Coronary artery (tissue), 2 donors: Measurements from ENCODE around the gene GSDMA.

Experiments used
- DNase-seq: peaks from one replicate; pipeline ENCODE4 v3.0.0-alpha.2; 2017; ENCODE audit warnings: low spot score
- H3K27ac ChIP-seq, 2 donors: fragments of 200-600 bp; sonication (generic); one replicate each; pipeline ENCODE4 v1.5.1; 2016 to 2019
- H3K4me3 ChIP-seq: fragments of 200-600 bp; sonication (generic); 2 replicates; pipeline ENCODE4 v1.5.1; 2016; ENCODE audit warnings: mild to moderate bottlenecking, moderate library complexity
- TF ChIP-seq, protein P1 (sequence below): fragments of 200-600 bp; sonication (generic); IDR thresholded peaks from one replicate; pipeline ENCODE4 v1.5.1; 2019; ENCODE audit warnings: antibody characterized with exemption

The GSDMA gene

DNA sequence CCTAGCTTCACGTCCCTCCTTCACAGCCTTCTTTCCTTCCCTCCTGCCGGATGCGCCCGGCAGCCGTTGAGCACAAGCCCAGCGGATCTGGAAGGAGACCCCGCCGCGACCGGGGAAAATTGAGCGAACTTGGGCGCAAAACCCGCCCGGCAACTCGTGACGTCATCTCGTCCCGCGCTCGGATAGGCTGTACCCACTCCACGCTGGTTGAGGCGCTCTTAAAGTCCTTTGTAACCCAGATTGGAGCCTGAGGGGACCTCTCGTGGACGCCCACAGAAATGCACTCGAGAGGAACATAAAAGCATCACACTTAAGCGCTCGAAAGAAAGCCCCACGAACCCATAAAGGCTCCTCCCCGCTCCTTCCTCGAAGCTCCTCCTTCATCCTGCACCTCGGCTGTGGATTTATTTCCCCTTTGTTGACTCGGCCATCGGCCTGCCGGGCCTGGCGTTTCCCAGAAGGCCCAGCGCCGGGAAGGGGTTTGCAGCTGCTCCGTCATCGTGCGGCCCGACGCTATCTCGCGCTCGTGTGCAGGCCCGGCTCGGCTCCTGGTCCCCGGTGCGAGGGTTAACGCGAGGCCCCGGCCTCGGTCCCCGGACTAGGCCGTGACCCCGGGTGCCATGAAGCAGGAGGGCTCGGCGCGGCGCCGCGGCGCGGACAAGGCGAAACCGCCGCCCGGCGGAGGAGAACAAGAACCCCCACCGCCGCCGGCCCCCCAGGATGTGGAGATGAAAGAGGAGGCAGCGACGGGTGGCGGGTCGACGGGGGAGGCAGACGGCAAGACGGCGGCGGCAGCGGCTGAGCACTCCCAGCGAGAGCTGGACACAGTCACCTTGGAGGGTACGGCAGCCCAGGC is 17.8 kb downstream of the GSDMA start, which contains the start of gene PSMD3:
Gene PSMD3, plus strand, starts transcription at position 457 of the 856 bp plus-strand sequence. Its CDS starts 164 bp downstream, at position 621.
- Histone ChIP-seq H3K4me3 (peak within 1 kb of the TSS; percentile 88), H3K27ac (peak within 1 kb of the TSS; percentile 65 to 89)
- TF ChIP-seq, protein P1, sequence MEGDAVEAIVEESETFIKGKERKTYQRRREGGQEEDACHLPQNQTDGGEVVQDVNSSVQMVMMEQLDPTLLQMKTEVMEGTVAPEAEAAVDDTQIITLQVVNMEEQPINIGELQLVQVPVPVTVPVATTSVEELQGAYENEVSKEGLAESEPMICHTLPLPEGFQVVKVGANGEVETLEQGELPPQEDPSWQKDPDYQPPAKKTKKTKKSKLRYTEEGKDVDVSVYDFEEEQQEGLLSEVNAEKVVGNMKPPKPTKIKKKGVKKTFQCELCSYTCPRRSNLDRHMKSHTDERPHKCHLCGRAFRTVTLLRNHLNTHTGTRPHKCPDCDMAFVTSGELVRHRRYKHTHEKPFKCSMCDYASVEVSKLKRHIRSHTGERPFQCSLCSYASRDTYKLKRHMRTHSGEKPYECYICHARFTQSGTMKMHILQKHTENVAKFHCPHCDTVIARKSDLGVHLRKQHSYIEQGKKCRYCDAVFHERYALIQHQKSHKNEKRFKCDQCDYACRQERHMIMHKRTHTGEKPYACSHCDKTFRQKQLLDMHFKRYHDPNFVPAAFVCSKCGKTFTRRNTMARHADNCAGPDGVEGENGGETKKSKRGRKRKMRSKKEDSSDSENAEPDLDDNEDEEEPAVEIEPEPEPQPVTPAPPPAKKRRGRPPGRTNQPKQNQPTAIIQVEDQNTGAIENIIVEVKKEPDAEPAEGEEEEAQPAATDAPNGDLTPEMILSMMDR: peak; percentile 57
- peak; percentile 99 for DNase-seq

DNA sequence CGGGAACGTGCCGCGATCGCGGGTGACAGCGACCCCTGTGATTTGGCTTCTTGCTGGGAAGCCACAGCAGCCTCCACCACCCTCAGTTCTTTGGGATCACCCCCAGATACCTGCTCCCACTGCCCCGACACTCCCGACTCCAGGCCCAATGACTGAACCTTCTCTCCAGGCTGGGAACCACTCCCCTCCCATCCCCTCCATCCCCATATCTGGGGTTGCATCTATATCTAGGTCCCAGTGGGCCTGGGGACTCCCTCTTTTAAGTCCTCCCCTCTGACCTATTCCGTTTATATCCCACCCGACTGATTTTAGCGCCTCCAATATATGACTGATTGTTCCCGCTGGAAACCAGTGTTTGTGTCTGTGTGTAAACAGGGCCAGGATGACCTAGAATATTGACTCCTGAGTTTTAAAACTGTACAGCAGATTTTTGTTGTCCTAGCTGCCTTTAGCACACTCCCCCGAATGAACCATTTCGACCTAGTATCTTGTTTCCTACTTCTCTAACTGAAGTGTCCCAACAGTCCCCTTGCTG is 18.5 kb downstream of the GSDMA start:
- Histone ChIP-seq H3K27ac (peak overlapping the region; percentile 65 to 89), H3K4me3 (peak overlapping the region; percentile 88)
- DNase-seq: no peak
- TF ChIP-seq, protein P1: no peak

DNA sequence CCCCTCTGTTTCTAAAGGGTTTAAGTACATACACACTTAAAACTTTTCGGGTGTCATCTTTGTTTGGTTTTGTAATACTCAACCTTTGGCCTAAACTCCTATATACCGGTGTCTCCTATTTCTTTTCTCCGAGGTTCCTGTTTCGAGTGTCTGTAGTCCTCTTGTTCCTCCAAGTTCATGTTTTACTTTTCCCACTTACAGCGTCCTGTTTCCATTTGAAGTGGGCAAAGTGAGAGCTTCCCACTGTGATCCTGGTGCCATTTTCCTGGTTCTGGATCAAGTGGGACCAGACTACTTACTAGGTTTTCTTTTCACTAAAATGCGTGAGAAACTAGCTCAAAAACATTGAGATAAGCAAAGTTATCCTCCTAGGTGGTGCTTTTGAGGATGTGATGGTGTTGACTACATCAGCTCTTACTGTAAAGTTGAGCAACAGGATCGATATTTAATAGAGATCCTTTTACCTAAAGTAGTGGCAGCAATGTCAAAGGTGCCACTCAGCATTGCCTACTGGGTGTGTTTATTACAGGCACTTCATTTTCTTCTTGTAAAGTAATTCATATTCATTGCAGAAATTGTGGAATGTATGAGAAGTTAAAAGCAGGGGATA is 19.1 kb downstream of the GSDMA start:
- TF ChIP-seq, protein P1: no peak
- no peak for DNase-seq
- Histone ChIP-seq H3K4me3 (peak overlapping the region; percentile 88), H3K27ac (no peak overlapping the region)

DNA sequence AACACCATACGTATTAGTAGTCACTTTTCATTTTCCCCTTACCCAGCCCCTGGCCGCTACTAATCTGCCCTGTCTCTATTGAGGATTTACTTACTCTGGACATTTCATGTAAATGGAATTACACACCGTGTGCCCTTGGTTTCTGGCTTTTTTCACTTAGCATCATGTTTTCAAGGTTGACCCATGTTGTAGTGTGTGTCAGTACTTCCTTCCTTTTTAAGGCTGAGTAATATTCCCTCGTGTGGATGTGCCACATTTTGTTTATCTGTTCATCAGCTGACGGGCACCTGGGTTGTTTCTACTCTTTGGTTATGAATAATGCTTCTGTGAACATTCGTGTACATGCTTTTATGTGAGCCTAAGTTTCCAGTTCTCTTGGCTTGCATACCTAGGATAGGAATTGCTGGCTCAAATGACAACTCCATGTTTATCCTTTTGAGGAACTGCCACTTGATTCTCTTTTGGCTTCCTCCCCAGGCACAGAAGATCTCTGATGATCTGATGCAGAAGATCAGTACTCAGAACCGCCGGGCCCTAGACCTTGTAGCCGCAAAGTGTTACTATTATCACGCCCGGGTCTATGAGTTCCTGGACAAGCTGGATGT is 25.5 kb downstream of the GSDMA start:
- DNase-seq: no peak
- H3K4me3 ChIP-seq: no peak overlapping the region
- H3K27ac ChIP-seq: no peak overlapping the region
- TF ChIP-seq, protein P1: no peak

DNA sequence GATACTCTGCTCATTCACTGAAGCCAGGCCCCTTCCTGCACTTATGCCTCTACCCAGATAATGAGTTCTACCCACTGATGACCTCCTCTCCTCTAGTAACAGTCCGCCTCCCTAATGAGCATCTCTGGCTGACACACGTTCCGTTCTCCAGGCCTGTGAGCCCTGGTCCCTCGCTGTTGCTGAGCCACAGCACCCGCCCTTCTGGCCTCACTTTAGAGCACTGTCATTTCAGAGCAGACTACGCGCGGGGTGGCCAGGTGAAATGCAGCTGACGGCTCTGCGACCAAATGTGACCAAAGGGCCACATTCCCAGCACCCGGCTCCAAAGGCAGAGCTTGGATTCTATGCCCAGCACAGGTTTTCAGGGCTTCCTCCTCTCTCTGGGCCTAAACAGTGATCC is 31.6 kb downstream of the GSDMA start:
- TF ChIP-seq, protein P1: no peak
- Histone ChIP-seq H3K27ac (no peak overlapping the region), H3K4me3 (no peak overlapping the region)
- no peak for DNase-seq

DNA sequence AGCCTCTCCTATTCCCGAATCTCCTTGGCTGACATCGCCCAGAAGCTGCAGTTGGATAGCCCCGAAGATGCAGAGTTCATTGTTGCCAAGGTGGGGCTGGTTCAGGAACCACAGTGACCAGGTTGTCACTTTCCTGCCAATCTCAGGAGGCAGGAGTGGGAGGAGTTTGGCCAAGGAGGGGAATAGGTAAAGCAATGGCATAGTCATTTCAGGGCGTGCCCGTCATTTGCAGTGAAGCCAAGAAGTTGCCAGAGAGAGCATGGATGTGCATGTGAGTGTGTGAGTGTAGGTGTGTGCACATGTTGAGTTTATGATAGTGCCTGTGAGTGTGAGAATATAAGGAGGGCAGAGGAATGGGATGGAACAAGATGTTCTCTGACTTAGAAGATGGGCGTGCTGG is 32.6 kb downstream of the GSDMA start:
- no peak for DNase-seq

More for the DNA sequence above, 32.6 kb downstream of the GSDMA start:
- H3K27ac ChIP-seq: no peak overlapping the region
- no peak overlapping the region for H3K4me3 ChIP-seq
- TF ChIP-seq, protein P1: no peak
